Endothelial cell of umbilical vein (primary cell): ENCODE results near the gene GPR148. TPM values are rescaled to one million over a fixed set of nuclear protein-coding genes. Genes with fewer than 3 reads are reported as not detected.

Experiments used
- BruUV-seq: library from RNA; stranded (reverse); fragments of 400-500 nt; replicated peaks from 2 replicates; lab custom pipeline; 2021; lab: Mats Ljungman, UMichigan
- CTCF ChIA-PET: fragments of 300-600, 350-600 bp; sonication (Branson Sonifier 250); formaldehyde crosslinking; loops from one replicate; lab custom pipeline; 2021; ENCODE audit warnings: antibody characterized with exemption, inconsistent platforms; lab: Charles Lee
- POLR2A ChIA-PET: fragments of 300-600, 350-600 bp; sonication (Branson Sonifier 250); formaldehyde crosslinking; loops from one replicate; lab custom pipeline; 2021; ENCODE audit warnings: antibody characterized with exemption, inconsistent platforms; lab: Charles Lee
- DNase-seq: peaks from one replicate; pipeline ENCODE4 v3.0.0-alpha.2; 2011; ENCODE audit warnings: low read depth, low spot score
- FAIRE-seq: peaks from 2 replicates; lab custom pipeline; 2011; peaks lifted over from hg19 to GRCh38; lab: Jason Lieb, UNC
- H2AFZ ChIP-seq: 2 replicates; pipeline ENCODE4 v1.6.0; 2012; ENCODE audit warnings: low read depth, low read length, control low read depth, inconsistent platforms
- H3K27ac ChIP-seq: 2 replicates; pipeline ENCODE4 v1.5.1; 2011; ENCODE audit warnings: low read depth, mild to moderate bottlenecking, control low read depth, low read length, moderate library complexity; ENCODE audit not compliant: insufficient read depth
- H3K27me3 ChIP-seq, 2 experiments: 2 replicates each; pipeline versions ENCODE4 v1.6.0 to v1.6.1; 2011; ENCODE audit warnings: low read length in 2 of 2, mixed read lengths in 1 of 2; ENCODE audit not compliant: control insufficient read depth in 2 of 2, insufficient read depth in 2 of 2
- H3K36me3 ChIP-seq, 2 experiments: 2 replicates in 1 of 2; 3 replicates in 1 of 2; pipeline ENCODE4 v1.5.1; 2011; ENCODE audit warnings: low read length in 2 of 2, mild to moderate bottlenecking in 1 of 2, moderate library complexity in 1 of 2; ENCODE audit not compliant: control insufficient read depth in 2 of 2, insufficient read depth in 2 of 2; ENCODE audit errors: extremely low read depth in 1 of 2
- H3K4me1 ChIP-seq: 3 replicates; pipeline ENCODE4 v1.5.1; 2011; ENCODE audit warnings: mild to moderate bottlenecking, low read length; ENCODE audit not compliant: control insufficient read depth, insufficient read depth; ENCODE audit errors: extremely low read depth
- H3K4me2 ChIP-seq: 2 replicates; pipeline ENCODE4 v1.6.1; 2011; ENCODE audit warnings: low read length, control low read depth, mixed read lengths; ENCODE audit not compliant: insufficient read depth
- H3K4me3 ChIP-seq, 3 experiments: fragments of 200-600 bp in 1 of 3; sonication (generic), shearing (Covaris generic) in 1 of 3; replicated peaks in 1 of 3; 2 replicates each; pipeline ENCODE4 v1.5.1; 2011 to 2016; ENCODE audit warnings: control low read depth in 3 of 3, low read length in 3 of 3, mild to moderate bottlenecking in 2 of 3, inconsistent platforms in 1 of 3, low read depth in 1 of 3, moderate library complexity in 1 of 3; ENCODE audit not compliant: insufficient read depth in 1 of 3
- H3K79me2 ChIP-seq: 2 replicates; pipeline ENCODE4 v1.6.0; 2012; ENCODE audit warnings: low read length, inconsistent platforms; ENCODE audit not compliant: control insufficient read depth, insufficient read depth
- H3K9ac ChIP-seq: replicated peaks from 2 replicates; pipeline ENCODE3; 2011; ENCODE audit warnings: low read length, control low read depth; ENCODE audit not compliant: insufficient read depth; ENCODE audit errors: extremely low read depth
- H3K9me1 ChIP-seq: replicated peaks from 3 replicates; pipeline ENCODE4 v1.6.0; 2011; ENCODE audit warnings: mild to moderate bottlenecking, low read length; ENCODE audit not compliant: control insufficient read depth, insufficient read depth; ENCODE audit errors: extremely low read depth
- H3K9me3 ChIP-seq: replicated peaks from 2 replicates; pipeline ENCODE4 v1.5.1; 2012; ENCODE audit warnings: low read length, inconsistent platforms; ENCODE audit not compliant: control insufficient read depth, insufficient read depth
- H4K20me1 ChIP-seq: replicated peaks from 2 replicates; pipeline ENCODE3; 2011; ENCODE audit warnings: mild to moderate bottlenecking, low read length; ENCODE audit not compliant: control insufficient read depth, insufficient read depth; ENCODE audit errors: extremely low read depth
- CTCF ChIP-seq, 2 donors: IDR thresholded peaks; 1 replicate in 1 of 2; 2 replicates in 1 of 2; pipeline ENCODE4 v1.5.1; 2011; ENCODE audit warnings: low read length in 2 of 2, mild to moderate bottlenecking in 2 of 2, moderate library complexity in 2 of 2, control low read depth in 1 of 2, inconsistent platforms in 1 of 2, low read depth in 1 of 2; ENCODE audit not compliant: insufficient read depth in 1 of 2; ENCODE audit errors: extremely low read depth in 1 of 2
- EZH2 ChIP-seq: IDR thresholded peaks from 2 replicates; pipeline ENCODE4 v1.6.1; 2012; ENCODE audit warnings: borderline replicate concordance, low read depth, mild to moderate bottlenecking, moderate library complexity, low read length, inconsistent platforms; ENCODE audit not compliant: severe bottlenecking
- FOS ChIP-seq: IDR thresholded peaks from 2 replicates; pipeline ENCODE4 v1.6.1; 2011; ENCODE audit warnings: mild to moderate bottlenecking, low read length, moderate library complexity, borderline replicate concordance; ENCODE audit not compliant: insufficient read depth
- GATA2 ChIP-seq: IDR thresholded peaks from 2 replicates; pipeline ENCODE4 v1.7.0; 2011; ENCODE audit warnings: low read depth, mild to moderate bottlenecking, moderate library complexity, mixed read lengths, low read length; ENCODE audit not compliant: insufficient read length, insufficient read depth
- JUN ChIP-seq: IDR thresholded peaks from 2 replicates; pipeline ENCODE4 v1.6.1; 2011; ENCODE audit warnings: borderline replicate concordance, low read depth; ENCODE audit not compliant: insufficient read length, insufficient read depth
- MAX ChIP-seq: IDR thresholded peaks from 2 replicates; pipeline ENCODE4 v1.6.1; 2011; ENCODE audit not compliant: insufficient read depth, insufficient read length
- MYC ChIP-seq: IDR thresholded peaks from one replicate; pipeline ENCODE4 v1.6.1; 2011; ENCODE audit warnings: mild to moderate bottlenecking, low read depth, low read length
- POLR2A ChIP-seq: IDR thresholded peaks from 2 replicates; pipeline ENCODE4 v1.6.1; 2012; ENCODE audit warnings: low read depth, mild to moderate bottlenecking, control low read depth, low read length
- POLR2AphosphoS5 ChIP-seq: IDR thresholded peaks from 2 replicates; pipeline ENCODE4 v1.6.1; 2012; ENCODE audit warnings: low read depth, mild to moderate bottlenecking, control low read depth, low read length, moderate library complexity; ENCODE audit not compliant: insufficient read depth
- dilution Hi-C: fragments of 300-500 bp; cut with MboI; formaldehyde crosslinking; loops from one replicate; pipeline ENCODE4 v1.15.0; 2019; ENCODE audit warnings: low sequenced_read_pairs; ENCODE audit not compliant: extremely low pct_ligation_motif_present
- intact Hi-C: fragments of 100-400 bp; cut with micrococcal nuclease; formaldehyde crosslinking; loops from one replicate; pipeline ENCODE4 v1.10.0; 2022
- polyA plus RNA-seq, 4 experiments: library from polyadenylated mRNA; depleted of rRNA in 3 of 4; stranded (reverse) in 3 of 4; unstranded in 1 of 4; fragments of >200 nt; gene quantifications; 2 replicates each; pipeline versions ENCODE4 v1.2.1 to v1.2.3, GENCODE V29; 2011 to 2012; ENCODE audit warnings: missing spikeins in 1 of 4
- total RNA-seq: library from RNA; stranded (reverse); gene quantifications from 2 replicates; pipeline ENCODE4 v1.2.3, GENCODE V29; 2021

GPR148 gene
- total and polyA plus RNA-seq, 2 donors (not counting 3 experiments of a cell fraction or from before 2014, with no cell fraction given): not detected

- intact Hi-C loops: loop anchor here (1.0 to 10.0 kb wide), 2 partner anchors 72 to 372 kb away; partner anchors contain the start of gene PTPN18
- POLR2A ChIA-PET: no interaction called here
Observed at GRCh38 chr2:130726614-130727180, 2.2 kb upstream of the GPR148 start.

More at GRCh38 chr2:130726614-130727180, 2.2 kb upstream of the GPR148 start:
- H3K4me1 ChIP-seq: peaks cover 8% of the 10 kb centered on the region
- H3K9me3 ChIP-seq: no peaks in the 10 kb centered on the region
- no peak overlapping the region for H3K27ac ChIP-seq
- no peaks in the 10 kb centered on the region for H3K36me3 ChIP-seq
- dilution Hi-C loops: no loop called here
- no peaks in the 10 kb centered on the region for H4K20me1 ChIP-seq
- DNase-seq (no peak), FAIRE-seq (no peak)
- CTCF ChIA-PET: no interaction called here
- TF ChIP-seq POLR2AphosphoS5 (no peak), GATA2 (no peak), FOS (no peak), EZH2 (no peak), MAX (no peak), MYC (no peak), JUN (no peak), CTCF (IDR thresholded peaks at IDR 0.05; ENCODE audit: extremely low read depth in 1 of 2, insufficient read depth in 1 of 2, low read depth in 1 of 2, low read length in 2 of 2) (no peak), POLR2A (no peak)
- peak overlapping the region; percentile 30 for H3K9ac ChIP-seq
- H3K4me3 ChIP-seq: peak overlapping the region; percentile 30 to 47 (median 33)
- peak overlapping the region; percentile 97 for H2AFZ ChIP-seq
- no peaks in the 10 kb centered on the region for H3K27me3 ChIP-seq
- BruUV-seq: no TSS peak
- no peaks in the 10 kb centered on the region for H3K79me2 ChIP-seq
- peak overlapping the region; percentile 93 for H3K4me2 ChIP-seq
- no peaks in the 10 kb centered on the region for H3K9me1 ChIP-seq
